HG02852 (cell line): ENCODE measurements around the gene DLST.

Experiments used
- ATAC-seq: cut with Tn5 transposase; IDR thresholded peaks from one replicate; pipeline ENCODE4 v1.9.1; 2021; ENCODE audit warnings: mild to moderate bottlenecking, moderate library complexity; ENCODE audit not compliant: unreplicated experiment

The DLST gene

DNA sequence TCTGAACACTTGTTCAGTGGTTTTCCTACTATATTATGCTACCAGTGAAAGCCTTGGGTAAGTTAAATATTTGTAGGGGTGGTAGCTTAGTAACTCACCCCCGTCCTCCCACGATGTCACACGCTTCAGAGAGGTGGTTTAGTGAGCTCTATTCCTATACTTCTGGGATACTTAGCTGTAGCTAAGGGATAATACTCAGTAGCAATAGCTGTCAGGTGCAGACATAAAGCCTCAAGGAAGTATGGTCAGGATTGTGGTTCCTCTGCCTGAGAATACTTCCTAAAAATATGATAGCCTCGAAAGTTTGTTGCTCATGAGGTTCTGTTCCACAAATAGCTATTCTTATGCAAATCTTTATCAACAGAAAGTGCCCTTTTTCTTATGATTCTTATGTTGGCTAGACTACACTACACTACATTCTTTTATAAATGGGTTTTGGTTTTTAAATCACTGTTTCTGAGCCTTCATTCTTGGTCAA lies 11.9 kb downstream of the DLST start:
- peak; percentile 62 for ATAC-seq

DNA sequence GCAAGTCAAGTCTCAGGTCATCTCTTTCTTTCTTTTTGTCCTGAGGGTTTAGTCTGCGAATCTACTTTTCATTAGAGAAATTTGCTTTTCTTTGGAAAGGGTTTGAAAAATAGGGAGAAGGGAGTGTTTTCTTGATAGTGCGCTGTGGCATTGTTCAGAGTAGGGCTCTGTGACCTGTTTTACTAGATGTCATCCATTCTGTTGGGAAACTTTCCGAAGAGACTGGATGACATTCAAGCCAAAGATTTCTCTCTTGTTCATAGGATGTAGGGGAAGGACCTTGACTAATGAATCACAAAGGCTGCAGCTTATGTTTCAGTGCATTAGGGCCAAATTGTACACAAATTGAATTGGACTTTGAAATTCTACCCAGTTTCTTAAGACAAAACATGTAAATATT lies 14.7 kb downstream of the DLST start:
- no peak for ATAC-seq

DNA sequence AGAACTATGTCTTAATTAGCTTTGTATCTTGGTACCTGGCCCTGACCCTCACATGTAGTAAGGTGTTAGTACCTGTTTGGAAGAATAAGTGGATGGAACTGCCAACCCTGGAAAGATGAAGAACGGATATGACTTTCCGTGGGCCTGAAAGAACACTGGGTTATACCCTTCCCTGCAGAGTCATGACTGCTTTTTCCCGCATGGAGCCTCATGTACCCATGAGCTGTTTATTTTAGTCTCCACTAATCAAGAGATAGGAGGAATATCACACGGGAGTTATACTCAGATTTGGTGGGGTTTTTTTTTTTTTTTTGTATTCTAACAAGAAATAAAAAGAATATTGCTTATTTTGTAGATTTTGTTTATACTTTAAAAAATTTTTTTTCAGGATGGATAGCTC lies 15.9 kb downstream of the DLST start:
- ATAC-seq: no peak

DNA sequence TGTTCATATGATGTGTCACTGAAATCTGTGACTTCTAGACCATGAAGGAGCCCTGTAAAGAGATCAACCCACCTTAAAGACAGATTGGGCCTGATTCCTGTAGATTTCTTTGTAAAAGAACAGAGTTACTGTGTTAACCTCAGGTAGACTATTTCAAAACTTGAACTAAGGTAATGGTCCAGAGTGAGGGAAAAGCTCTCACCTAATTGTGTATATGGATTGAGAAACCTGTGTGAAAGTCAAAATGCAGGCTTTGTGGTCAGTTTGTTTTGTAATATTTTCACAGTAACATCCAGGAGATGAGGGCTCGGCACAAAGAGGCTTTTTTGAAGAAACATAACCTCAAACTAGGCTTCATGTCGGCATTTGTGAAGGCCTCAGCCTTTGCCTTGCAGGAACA lies 16.4 kb downstream of the DLST start:
- no peak for ATAC-seq

DNA sequence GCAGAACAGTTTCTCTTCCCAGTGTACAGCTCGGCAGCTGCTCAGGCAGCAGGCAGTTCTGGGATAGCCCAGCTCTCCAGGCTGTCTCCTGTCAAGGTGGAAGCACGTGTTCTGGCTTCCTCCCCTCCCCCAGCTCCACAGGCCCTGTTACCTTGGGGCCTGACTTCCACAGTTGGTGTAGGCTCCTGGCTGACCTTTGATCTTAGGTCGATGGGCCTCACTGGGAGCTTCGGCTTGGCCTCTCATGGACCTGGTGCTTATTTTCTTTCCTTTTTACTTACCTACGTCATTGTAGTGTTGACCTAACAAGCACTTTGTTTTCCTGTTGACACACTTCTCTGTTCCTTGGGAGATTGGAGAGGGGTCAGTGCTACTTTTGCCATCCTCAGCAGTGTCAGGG lies 17.0 kb downstream of the DLST start:
- no peak for ATAC-seq

DNA sequence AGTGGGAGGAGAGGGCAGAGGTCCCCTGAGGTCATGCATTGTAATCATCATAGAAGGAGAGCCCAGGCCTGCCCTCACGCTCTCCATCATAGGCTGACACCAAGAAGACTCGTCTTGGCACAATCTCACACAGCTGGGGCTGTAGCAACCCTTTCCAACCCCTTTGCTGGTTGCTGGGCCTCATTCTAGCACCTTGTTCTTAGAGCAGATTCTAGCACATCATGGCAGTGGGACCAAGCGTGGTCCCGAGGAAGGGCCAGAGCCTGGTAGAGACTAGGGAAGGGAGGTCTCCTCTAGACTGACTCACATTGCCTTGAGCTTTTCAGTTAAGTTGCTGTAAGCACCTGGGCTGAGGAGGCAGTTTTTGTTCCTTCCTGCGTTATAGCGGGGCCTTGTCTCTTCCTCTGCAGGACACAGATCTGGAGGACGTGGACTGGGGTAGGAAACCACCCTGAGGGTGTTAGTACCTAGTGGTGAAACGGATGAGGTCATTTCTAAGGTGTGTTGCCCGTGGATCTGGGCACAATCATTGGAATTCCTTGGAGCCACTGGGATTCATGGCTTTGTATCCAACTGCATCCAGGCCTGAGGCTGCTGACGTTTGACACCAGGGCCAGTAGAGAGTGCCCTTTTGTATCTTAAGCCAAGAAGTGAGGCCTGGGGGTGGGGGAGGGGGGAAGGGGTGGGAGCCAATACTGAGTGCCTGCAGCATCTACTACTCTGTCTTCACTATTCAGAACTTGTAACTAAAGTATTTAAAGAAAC lies 21.4 kb downstream of the DLST start:
- ATAC-seq: no peak

DNA sequence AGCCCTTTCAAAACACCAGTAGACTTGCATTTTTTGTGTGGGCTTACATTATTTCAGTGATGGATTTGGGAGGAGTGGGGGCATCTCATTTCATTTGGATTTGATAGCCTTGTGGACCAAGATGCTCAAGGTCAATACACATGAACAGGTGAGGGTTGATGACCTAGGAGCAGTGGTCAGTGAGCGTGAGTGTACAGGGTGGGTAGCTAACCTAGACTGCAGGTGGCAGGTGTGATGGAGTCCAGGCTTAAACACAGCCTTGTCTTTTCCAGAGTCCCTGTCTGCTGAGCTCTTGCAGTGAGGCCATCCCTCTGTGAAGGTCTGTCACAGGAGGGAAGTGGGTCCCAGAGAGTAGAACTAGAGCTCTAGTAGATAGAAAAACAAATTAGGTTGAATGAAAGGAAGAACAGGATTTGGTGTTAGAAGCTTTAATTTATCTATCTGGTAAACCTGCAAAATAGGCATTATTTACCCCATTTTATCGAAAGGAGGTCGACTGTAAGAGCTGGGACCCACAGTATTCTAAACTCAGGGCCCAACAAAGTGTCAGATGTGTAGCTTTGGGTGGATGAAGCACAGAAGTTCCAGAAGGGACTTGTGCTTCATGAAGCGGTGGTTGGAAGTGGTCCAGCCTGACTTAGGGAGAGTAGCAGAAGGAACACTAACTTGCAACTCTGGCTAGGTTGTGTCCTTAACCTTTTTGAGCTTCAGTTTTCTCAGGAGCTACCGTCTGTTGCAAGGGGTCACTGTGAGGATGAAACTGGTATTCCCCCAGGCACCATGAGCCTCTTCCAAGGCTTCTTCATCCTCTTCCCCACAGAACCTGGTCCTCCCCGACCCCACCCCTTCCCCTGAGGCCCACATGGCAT lies 23.2 kb downstream of the DLST start:
- ATAC-seq: no peak

DNA sequence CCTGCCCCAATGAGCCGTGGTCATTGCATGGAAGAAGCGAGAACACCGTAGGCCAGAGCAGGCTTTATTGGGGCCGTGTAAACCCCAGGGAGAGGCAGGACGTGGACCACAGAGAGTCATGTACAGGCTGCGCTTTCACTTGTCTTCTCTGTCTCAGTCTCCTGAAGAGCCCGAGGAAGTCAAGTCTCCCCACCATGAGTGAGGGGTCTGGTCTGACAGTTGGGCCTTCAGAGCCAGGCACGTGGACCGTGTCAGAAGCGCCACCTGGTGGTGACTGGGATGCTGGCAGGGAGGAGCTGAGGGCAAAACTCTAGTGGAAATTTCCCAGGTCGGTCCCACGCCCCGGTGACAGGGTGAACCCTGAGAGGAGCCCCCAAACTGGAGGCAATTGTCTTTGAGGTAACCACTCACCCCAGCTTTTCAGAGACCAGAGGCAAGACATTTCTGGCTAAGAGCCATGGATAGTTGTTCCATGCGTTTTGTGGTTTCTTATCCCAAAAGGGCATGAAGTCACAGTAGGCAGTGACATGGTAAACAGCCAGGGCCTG lies 24.0 kb downstream of the DLST start:
- no peak for ATAC-seq

DNA sequence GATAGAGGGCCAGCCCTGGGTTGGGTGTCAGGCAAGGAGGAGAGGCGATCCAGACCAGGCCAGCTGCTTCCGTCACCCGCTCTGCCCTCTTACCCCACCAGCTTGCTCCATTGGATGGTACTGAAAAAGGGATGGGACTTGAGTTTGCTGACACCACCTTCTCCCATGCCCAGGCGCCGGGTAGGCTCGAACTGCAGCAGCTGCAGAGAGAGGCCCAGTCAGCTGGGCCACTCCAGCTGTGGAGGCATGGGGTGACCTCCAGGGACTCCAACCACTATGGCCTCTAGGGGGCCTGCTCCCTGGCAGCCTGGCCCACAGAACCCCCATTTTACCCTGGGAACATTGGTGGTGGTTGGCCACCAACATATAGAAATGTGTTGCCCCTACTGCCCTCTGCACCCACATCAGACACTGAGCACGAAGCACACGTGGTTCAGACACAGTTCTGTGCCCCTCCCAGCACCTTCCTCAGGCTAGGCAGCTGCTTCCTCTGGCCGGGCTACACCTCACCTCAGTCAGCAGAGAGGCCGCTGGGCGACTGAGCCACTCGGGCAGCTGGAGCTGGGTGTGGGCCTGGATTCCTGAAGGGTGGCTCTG lies 25.3 kb downstream of the DLST start:
- no peak for ATAC-seq

DNA sequence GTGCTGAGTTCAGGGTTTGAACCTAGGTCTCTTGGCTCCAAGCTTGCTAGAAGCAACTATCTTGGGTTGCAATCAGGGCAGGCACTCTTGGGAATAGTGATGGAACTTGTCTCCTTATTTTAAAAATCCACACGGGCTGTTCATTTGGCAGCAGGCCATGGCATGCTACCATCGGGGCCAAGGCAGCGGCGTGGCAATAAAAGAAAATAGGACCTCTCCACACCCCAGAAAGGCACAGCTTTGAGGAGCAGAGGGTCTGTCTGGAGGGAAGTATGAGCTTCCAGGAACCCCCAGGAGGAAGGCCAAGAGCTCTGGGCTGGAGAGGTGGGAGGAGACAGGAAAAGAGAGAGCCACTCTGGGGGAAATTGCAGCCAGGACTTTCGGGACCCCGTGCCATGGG lies 26.0 kb downstream of the DLST start:
- ATAC-seq: no peak

DNA sequence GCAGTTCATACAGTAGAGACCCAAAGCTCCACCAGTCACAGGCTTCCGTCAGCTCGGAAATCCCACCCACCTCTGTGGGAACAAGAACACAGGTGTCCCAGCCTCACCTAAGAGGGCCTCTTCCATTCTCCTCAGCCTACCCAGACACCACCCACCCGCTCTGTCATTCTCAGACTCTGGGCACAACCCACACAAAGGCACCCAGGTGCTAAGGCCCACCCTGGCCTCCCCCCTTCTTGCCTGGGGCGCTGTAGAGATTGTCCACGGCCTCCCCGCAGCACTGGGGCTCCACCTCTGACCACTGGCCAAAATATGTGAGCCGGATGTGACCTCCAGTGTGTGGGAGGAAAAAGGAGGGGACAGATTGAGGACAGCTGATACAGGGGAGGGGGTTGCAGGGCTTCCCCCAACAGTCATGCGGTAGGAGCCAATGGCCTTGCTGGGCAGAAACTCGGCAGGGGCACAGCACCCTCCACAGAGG lies 27.2 kb downstream of the DLST start:
- no peak for ATAC-seq

DNA sequence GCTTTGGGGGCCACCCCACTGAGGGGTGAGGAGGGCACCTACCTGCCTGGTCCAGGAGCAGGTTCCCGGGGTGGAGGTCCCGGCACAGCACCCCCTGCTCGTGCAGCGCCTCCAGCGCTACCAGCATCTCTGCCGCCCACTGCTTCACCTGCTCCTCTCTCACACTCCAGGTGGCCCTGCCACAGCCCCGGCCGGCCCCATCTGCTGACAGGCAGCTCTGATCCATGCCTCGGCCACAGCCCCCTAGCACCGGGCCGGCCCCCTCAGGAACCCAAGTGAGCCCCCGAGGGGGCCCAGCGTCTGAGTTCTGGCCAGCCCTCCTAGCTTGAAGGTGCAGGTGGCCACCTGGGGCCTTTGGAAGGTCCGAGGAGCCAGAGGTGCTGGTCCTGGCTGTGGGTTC lies 27.8 kb downstream of the DLST start:
- no peak for ATAC-seq

DNA sequence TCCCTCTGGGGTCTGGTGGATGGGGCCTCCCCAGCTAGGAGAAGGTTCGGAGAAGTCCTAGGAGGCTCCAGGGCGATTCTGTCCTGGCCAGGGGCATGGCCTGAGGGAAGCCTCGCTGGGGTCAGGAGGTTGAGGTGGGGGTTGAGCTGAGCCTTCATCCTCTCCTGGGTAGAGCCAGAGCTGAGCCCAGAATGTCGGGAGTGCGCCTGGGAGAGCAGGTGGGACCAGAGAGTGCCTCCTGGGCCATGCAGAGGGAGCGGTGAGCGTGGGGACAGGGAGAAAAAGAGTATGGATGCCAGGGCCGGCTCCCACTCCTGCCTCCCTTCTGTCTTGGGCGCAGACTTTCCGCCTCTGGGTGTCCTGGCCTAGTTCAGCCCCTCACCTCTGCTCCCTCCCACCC lies 28.2 kb downstream of the DLST start:
- no peak for ATAC-seq

DNA sequence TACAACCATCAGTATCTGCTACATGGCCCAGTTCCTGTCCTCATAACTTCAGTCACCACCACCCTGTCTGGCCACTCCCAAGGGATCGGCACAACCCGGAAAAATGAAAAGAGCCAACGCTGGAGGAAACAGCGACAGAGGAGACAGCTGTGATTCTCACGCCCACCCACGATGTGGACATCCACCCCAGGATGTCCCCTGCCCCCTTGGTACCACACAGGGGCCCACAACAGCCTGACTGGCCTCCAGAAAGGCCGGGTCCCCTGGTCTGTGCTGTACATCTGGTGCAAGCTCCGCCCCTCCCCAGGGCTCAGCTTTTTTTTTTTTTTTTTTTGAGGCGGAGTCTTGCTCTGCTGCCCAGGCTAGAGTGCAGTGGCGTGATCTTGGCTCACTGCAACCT lies 28.8 kb downstream of the DLST start:
- no peak for ATAC-seq

DNA sequence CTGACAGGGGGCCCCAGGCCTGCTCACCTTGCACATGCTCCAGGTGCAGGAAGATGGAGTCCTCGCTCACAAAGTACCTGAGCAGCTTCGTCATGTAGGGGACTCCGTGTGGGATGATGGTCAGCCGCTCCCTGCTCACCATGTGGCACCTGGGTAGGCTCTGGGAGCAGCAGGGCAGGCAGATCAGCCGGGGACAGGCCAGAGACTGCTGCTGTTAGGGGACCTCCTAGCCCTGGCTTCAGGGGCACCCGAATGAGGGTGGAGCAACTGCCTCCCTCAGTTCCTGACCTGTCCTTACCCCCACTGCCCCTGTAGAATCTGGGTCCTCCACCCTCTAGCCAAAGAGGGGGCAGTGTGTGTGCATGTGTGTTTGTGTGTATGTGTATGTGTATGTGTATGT lies 29.5 kb downstream of the DLST start:
- ATAC-seq: no peak

DNA sequence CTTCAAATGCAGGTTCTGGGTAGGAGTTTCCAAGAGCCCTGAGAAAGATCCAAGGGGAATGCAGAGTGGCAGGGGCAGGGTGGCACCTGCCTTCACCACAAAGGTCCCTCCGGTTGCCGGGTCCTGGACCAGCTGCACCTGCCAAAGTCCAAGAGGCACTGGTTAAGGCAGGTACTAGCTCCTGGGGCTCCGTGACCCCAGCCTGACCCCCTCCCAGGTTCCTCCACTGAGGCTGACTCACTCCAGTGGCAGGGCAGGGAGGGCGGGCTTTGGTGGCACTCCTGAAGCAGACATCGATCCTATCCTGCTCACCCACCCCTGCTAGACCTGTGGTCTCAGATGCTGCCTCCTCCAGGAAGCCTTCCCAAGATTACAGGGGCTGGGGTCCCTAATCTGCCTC lies 30.0 kb downstream of the DLST start:
- no peak for ATAC-seq

DNA sequence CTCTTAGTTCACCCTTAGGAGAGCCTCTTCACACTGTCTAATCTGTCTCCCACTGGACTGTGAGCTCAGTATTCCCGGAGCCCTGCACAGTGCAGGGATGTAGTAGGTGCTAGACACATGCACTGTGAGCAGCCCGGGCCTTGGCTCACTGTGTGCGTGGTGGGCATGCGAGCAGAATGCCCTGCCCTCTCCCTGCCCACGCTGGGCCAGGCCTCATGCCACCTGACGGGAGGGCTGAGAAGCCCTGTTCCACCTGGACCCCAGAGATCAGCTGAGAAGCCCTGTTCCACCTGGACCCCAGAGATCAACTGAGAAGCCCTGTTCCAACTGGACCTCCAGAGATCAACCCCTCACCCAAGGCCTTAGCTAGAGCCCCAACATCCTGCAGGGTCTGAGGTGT lies 30.4 kb downstream of the DLST start:
- ATAC-seq: no peak

DNA sequence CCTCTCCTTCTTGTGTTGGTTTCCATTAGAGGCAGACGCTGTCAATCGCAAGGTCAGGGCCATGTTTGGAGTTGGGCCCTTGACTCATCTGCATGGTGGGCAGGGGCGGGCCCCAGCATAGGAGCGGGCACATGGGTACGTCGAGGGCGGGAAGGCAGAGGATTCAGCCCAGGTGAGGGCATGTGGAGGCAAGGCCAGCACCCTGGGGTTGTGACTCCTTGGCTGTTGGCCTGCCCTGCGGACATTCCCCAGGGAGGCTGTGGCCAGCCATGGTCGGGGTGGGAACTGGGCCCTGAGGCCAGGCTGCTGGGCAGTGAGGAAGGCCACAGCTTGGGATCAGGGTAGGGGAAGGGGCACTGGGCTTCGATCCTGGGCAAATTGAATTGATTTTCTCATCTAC lies 31.1 kb downstream of the DLST start:
- ATAC-seq: no peak

DNA sequence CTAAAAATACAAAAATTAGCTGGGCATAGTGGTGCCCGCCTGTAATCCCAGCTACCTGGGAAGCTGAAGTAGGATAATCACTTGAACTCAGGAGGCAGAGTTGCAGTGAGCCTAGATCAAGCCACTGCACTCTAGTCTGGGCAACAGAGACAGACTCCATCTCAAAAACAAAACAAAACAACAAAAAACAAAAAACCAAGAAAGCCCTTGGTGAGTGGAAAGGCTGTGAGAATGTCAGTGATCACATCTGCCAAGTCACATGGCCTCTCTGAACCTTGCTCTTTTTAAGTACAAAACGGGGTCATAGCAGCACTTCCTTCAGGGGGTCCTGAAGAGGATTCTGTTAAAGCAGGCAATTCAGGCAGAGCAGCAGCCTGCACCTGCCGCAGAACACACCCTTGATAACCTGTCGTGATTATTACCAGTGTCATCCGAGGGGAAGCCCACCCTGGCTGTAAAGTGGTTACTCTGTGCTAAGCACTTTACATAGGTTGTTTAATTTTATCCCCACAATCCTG lies 31.7 kb downstream of the DLST start:
- no peak for ATAC-seq

DNA sequence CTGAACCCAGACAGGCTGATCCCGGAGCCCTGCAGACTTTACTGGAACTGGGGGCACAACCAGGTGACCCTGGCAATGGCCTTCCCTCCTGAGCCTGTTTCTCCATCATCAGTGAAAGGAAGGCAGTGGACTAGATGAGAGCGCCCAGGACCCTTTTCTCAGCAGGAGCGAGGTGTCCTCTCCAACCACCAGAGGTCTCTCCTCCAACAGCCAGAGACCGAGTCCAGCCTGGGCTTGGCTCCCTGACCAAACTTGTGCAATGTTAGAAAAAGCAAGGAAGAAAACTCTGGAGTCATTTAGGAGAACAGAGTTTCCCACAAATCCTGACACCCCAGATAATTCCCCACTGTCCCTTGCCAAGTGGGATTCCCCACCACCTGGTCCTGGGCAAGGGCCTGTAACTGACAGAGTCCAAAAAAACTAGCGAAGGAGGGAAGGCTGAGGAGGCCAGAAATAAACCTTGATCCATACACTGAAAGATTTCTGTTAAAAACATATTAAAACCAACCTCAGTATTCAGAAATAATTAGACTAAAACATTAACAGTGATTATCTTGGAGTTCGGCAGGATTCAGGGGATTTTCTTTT lies 32.4 kb downstream of the DLST start:
- ATAC-seq: no peak

DNA sequence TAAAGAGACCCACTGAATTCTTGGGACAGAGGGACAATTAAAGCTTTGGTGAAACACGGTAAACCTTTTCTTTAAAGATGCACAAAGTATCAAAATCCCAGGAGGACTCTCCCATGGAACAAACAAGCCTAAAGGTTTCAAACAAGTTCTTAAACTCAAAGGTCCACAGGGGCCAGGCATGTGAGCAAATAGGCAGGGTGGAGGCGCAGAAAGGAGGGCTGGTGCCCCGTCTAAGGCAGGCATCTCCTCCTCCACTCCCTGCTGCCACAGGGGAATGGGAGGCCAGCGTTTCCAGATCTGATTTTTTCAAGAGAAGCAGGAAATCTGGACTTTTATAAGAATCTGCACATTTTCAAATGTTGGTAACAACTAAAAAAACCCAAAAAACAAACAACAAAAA lies 33.7 kb downstream of the DLST start:
- ATAC-seq: no peak
